SW 1271 (cell line): Measurements from ENCODE around the gene FCHSD1.
A peak's percentile ranks its signal among the peaks of the same experiment; 100 is the strongest.

ENCODE experiments used
- DNase-seq, 2 experiments: peaks; one replicate each; lab custom pipeline; 2025; lab: John Stamatoyannopoulos, UW

Gene FCHSD1

GRCh38 chr5:141641634-141642267, 9.5 kb downstream of the FCHSD1 start:
- peak; percentile 43 to 71 for DNase-seq

DNA sequence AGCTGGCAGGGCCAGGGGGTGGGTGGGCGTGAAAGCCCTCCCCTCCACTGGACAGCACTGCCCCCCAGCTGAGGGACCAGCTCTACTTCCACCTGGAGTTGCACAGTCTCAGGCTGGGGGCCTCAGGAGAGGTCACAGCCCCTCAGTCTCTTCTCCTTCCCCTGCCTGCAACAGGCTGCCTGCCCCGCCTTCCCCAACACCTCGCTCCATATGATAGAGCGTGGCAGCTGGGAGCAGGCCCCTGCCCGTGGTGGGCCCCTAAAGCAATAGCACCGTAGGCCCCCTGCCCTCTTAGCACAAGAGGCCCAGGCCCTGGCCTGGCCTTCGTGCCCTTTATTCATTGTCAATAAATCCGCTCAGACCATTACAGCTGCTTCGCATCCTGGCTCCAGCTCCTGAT, 10.5 kb downstream of the FCHSD1 start:
- DNase-seq: no peak

DNA sequence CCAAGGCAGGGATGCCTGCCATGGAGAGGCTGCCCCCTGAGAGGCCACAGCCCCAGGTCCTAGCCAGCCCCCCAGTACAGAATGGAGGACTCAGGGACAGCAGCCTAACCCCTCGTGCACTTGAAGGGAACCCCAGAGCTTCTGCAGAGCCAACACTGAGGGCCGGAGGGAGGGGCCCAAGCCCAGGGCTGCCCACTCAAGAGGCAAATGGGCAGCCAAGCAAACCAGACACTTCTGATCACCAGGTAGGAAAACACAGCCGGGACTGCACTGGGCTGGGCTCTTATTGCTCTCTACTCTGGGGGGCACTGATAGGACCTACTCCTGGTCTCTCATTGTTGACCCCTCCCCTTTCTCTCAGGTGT, 11.2 kb downstream of the FCHSD1 start:
- no peak for DNase-seq

GRCh38 chr5:141639357-141640050, 11.7 kb downstream of the FCHSD1 start:
- DNase-seq: no peak

DNA sequence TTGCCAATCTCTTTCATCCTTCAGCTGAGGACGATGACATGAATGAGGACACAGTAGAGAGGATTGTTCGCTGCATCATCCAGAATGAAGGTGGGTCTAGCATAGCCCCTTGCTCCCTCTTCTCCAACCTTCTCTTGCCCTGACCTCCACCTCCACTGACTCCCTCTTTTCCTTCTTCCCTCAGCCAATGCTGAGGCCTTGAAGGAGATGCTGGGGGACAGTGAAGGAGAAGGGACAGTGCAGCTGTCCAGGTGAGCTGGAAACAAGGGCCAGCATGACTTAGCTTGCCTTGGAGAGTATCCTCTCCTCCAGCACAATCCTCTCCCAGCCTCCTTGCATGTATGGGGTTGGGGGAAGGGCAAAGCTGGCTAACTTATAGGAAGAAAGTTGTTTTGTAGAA, 12.4 kb downstream of the FCHSD1 start:
- DNase-seq: no peak

GRCh38 chr5:141637767-141638419, 13.3 kb downstream of the FCHSD1 start:
- DNase-seq: peak in 1 of 2 experiments; percentile 36

DNA sequence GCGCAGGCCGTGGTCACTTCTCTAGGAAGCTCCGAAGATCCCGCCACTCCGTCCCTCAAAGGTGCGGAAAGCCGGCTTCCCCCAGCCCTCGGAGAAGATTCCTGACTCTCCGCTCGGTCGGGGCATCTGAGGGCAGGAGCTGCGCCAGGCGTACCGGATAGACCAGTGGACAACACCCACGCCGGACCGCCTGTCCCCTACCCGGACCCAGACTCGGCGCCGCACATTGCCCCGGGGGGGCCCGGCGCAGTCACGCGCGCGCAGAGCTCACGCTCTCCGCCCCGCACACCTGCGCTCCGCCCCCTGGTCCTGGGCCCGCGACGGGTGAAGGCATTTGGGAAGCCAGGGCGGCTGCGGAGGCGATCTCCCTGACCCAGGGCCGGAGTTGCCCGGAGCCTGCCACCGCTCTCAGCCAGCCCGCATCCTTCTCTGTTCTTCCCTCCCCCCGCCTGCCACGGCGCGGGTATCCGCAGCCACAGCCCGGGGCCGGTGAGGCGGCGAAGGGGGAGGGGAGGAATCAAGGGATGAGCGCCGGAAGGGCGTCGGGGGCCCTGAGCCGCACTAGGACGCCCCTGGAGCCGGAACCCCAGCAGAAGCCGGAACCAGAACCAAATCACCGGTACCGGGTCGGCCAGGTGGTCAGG, 14.0 kb downstream of the FCHSD1 start:
- DNase-seq: no peak

DNA sequence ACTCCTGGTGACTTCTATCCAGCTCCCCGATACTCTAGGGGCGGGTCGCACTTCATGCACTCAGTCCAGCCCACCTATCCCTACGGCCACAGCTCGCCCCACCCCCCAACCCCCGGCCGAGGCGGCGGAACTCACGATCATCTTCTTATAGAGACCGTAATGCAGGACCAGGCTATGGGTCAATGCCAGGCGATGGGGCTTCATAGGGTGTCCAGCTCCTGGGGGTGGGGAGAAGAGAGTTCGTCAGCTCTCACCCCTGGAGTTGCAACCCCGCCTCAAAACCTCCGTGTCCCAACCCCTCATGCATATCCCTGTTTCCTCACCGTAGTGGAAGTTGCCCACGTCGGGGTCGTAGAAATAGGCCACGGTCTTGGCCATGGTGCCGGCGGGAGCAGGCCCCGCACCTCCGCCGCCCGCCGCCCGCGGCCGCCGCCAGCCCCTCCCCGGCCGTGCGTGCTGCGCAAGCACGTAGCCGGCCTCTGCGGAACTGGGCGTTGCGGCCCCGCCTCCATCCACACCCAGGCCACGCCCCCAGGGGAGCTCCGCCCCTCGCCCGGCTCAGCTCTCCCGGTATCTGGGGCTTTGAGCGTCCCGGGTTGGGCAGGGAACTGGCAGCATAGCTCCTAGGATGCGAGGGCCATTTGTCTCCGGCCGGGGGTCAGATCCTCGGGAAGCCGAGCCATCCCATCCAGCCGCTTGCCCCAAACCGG, 14.7 kb downstream of the FCHSD1 start, which contains the start of the genes HDAC3 and RELL2:
Gene HDAC3 (minus strand): TSS at position 437 of the 710 bp plus-strand sequence. CDS start 59 bp downstream, at position 378.
Gene RELL2 (plus strand): TSS at position 585 of the 710 bp plus-strand sequence. CDS start 1,229 bp downstream, outside the sequence.
- DNase-seq: peak; percentile 58 to 88

- no peak for DNase-seq
Observed at GRCh38 chr5:141636106-141636412, 15.2 kb downstream of the FCHSD1 start.

- no peak for DNase-seq
Observed at GRCh38 chr5:141635646-141636045, 15.6 kb downstream of the FCHSD1 start.

GRCh38 chr5:141634720-141635119, 16.5 kb downstream of the FCHSD1 start:
- DNase-seq: no peak

GRCh38 chr5:141633871-141634561, 17.2 kb downstream of the FCHSD1 start:
- no peak for DNase-seq

GRCh38 chr5:141632650-141633049, 18.6 kb downstream of the FCHSD1 start:
- no peak for DNase-seq

GRCh38 chr5:141630570-141631140, 20.6 kb downstream of the FCHSD1 start:
- DNase-seq: no peak

- DNase-seq: no peak
Observed at GRCh38 chr5:141628175-141628788, 22.9 kb downstream of the FCHSD1 start.

- DNase-seq: no peak
Observed at GRCh38 chr5:141623611-141624010, 27.6 kb downstream of the FCHSD1 start.

DNA sequence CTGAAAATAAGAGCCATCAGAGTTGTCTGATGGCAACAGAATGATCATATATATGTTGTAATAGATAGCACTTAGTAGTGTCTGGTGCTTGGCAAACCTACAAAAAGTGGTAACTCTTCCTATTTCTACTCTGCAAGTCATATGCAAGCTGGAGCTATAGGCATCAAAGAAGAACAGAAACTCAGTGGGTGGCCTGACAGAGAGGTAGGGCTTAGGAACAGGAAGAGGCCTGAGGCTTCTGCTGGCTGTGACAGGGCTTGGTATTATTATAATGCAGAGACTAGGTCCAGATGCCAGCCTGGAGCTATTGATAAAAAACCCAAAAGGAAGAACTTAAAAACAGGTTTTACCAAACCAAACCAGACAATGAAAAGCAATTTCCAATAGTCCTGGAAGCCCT, 28.0 kb downstream of the FCHSD1 start:
- DNase-seq: no peak

- peak; percentile 93 to 97 for DNase-seq
Observed at GRCh38 chr5:141618804-141619554, 32.2 kb downstream of the FCHSD1 start, which contains the start of gene DIAPH1. Gene DIAPH1 (minus strand): TSS chr5:141619000. CDS start chr5:141618914, 86 bp downstream.

DNA sequence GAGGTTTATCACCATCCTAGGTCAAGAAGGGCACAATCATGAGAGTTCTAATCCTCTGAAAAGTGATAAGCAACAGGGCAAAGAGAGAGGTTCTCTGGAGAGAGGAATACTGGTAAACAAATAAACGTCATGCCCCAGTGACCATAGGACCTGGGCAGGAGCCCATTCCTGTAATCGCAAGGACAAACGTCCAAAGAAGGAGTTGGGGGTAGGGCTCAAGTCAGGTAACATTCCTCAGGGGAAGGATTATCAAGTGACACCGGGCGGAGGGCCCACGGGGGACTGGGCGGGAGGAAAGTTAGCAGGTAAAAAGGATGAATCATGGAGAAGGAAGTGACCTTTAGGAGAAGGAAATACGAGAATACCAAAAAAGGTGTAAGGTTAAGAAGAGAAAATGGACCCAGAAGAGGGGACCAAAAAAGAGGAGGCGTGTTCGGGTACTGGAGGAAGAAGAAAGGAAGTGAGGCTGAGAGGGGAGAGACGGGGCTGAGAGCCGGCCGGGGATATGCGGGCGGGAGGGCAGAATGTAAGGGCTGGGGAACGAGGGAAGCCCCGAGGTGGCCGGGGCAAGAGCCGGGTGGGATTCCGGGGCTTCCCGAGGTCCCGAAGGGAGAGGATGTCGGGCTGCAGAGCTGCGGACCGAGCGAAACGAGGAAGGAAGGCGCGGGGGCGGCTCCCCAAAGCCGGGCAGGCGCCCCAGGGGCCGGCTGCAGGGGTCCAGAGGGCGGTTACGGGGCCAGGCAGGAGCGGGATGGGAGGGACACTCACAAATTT, 33.0 kb downstream of the FCHSD1 start:
- DNase-seq: peak; percentile 34 to 70
